ENCODE results near the gene FARP1. TPM values are rescaled to one million over a fixed set of nuclear protein-coding genes. Genes with fewer than 3 reads are reported as not detected.
A peak's percentile ranks its signal among the peaks of the same experiment; 100 is the strongest.

Gene FARP1
- total RNA-seq, 1 experiment from 2014 or later, result 96.6 TPM

DNA sequence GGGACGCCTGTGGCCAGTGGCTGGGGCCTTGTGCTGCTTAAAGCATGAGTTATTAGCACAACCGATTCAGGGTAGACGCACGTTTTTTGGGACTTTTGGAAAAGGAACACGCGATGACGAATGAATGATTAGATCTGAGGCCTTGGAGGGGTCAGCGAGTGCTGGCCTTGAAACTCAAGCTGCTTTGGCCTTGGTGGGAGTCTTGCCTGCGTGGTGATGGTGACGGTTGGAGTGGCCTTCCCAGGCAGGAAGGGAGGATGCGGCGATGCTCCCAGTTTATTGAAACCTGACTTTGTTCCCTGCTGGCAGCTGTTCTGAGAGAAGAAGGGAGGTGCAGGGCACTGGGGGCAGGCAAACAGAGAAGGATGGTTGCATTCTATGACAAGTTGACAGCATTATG is 97.2 kb downstream of the FARP1 start (continued):
- TF ChIP-seq, protein P1, sequence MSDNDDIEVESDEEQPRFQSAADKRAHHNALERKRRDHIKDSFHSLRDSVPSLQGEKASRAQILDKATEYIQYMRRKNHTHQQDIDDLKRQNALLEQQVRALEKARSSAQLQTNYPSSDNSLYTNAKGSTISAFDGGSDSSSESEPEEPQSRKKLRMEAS (CRISPR knock-in tag; IDR thresholded peaks at IDR 0.05), result no peak
- no peak for TF ChIP-seq CREM (CRISPR knock-in tag; IDR thresholded peaks at IDR 0.05)

DNA sequence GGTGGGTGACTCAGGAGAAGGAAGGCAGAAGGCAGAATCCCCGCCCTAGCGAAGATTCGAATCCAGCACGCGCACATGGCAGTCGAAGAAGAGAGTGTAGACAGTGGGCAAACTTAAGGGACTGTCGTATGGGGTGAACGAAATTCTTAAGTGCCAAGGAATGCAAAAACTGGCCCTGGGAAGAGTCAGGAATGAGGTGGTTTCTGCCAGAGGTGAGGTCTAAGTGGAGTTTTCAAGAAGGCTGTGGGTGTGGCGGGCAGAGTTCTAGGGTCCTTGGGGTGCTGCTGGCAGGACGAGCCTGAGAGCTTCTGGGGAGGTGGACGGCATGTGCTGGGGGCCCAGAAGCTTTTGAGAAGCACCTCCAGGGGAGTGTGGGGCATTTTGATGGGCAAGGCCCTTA is 98.1 kb downstream of the FARP1 start:
- ATAC-seq, result no peak
- Mint-ChIP-seq H3K27ac (peak overlapping the region; percentile 61; the same call in 1 of the 2 replicates), H3K4me3 (no peak overlapping the region), H3K27me3 (ENCODE audit: low read depth) (no peaks in the 10 kb centered on the region; the same call in 1 of the 2 replicates), H3K9me3 (no peaks in the 10 kb centered on the region), H3K4me1 (peaks cover 46% of the 10 kb centered on the region), H3K36me3 (no peaks in the 10 kb centered on the region)
- CTCF ChIA-PET, result no interaction called here
- POLR2A ChIA-PET, result no interaction called here
- DNase-seq (ENCODE audit: low spot score), result no peak
- TF ChIP-seq TCF7 (CRISPR knock-in tag; IDR thresholded peaks at IDR 0.05; ENCODE audit: low read depth) (no peak), FOXJ3 (CRISPR knock-in tag; IDR thresholded peaks at IDR 0.05; ENCODE audit: borderline replicate concordance) (no peak), IRF2 (CRISPR knock-in tag; IDR thresholded peaks at IDR 0.05; ENCODE audit: borderline replicate concordance, low read depth) (no peak), NR1H2 (CRISPR knock-in tag; IDR thresholded peaks at IDR 0.05) (no peak), TEAD1 (CRISPR knock-in tag; IDR thresholded peaks at IDR 0.05) (no peak), ZNF317 (CRISPR knock-in tag; IDR thresholded peaks at IDR 0.05; ENCODE audit: borderline replicate concordance, low read depth) (no peak), ESRRA (CRISPR knock-in tag; IDR thresholded peaks at IDR 0.05; ENCODE audit: borderline replicate concordance) (no peak), ZNF263 (CRISPR knock-in tag; IDR thresholded peaks at IDR 0.05; ENCODE audit: low read depth) (no peak), KAT7 (CRISPR knock-in tag; IDR thresholded peaks at IDR 0.05; ENCODE audit: borderline replicate concordance) (no peak), MYBL2 (CRISPR knock-in tag; IDR thresholded peaks at IDR 0.05) (no peak), GRHL2 (CRISPR knock-in tag; IDR thresholded peaks at IDR 0.05; ENCODE audit: insufficient replicate concordance, severe bottlenecking) (no peak), CREB1 (CRISPR knock-in tag; IDR thresholded peaks at IDR 0.05) (no peak), HMGA2 (CRISPR knock-in tag; IDR thresholded peaks at IDR 0.05) (no peak), TEAD4 (CRISPR knock-in tag; IDR thresholded peaks at IDR 0.05) (no peak)
- TF ChIP-seq, protein P2, sequence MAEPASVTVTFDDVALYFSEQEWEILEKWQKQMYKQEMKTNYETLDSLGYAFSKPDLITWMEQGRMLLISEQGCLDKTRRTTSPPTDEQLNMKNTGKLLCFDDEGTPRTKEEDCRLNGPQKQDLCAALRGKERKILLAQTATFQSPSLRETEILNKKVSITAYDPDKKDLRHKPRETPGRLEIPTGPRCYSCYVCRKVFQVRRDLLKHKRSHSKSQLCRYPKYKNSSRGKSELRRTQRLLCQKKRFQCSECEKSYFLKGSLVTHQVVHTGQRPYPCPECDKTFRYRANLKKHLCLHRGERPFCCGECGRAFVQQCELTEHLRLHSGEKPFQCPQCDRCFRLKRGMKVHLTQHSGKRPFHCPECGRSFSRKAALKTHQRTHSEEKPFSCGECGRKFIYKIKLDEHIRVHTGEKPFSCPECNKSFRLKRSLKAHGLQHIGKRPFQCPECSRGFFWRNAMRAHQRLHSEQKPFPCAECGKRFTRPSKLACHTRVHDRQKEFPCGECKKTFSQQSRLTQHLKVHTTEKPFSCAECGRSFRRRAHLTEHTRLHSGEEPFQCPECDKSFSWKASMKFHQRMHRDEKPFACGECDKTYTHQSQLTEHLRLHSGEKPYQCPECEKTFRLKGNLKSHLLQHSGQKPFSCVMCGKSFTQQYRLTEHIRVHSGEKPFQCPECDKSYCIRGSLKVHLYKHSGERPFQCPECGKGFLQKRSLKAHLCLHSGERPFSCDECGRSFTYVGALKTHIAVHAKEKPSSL (CRISPR knock-in tag; conservative IDR thresholded peaks at IDR 0.05), result no peak
- TF ChIP-seq, protein P3, sequence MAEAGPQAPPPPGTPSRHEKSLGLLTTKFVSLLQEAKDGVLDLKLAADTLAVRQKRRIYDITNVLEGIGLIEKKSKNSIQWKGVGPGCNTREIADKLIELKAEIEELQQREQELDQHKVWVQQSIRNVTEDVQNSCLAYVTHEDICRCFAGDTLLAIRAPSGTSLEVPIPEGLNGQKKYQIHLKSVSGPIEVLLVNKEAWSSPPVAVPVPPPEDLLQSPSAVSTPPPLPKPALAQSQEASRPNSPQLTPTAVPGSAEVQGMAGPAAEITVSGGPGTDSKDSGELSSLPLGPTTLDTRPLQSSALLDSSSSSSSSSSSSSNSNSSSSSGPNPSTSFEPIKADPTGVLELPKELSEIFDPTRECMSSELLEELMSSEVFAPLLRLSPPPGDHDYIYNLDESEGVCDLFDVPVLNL (CRISPR knock-in tag; IDR thresholded peaks at IDR 0.05; ENCODE audit: borderline replicate concordance, low read depth), result no peak
- TF ChIP-seq, protein P4, sequence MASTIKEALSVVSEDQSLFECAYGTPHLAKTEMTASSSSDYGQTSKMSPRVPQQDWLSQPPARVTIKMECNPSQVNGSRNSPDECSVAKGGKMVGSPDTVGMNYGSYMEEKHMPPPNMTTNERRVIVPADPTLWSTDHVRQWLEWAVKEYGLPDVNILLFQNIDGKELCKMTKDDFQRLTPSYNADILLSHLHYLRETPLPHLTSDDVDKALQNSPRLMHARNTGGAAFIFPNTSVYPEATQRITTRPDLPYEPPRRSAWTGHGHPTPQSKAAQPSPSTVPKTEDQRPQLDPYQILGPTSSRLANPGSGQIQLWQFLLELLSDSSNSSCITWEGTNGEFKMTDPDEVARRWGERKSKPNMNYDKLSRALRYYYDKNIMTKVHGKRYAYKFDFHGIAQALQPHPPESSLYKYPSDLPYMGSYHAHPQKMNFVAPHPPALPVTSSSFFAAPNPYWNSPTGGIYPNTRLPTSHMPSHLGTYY (CRISPR knock-in tag; IDR thresholded peaks at IDR 0.05), result no peak

DNA sequence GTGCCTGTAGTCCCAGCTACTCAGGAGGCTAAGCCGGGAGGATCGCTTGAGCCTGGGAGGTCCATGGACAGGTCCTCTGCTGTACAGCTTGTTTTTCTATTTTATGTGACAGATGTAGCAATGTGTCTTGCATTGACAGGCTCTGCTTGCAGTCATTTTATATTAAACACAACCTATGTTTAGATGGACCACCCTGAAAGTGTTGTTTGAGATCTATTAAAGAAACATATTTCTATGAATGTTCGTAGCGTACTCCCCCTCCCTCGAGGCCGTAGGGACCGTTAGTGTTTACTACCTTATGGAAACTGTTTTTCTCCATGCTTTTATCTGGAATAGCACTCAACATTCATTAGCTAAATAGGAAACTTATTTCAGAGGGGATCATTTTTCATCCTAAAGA is 99.1 kb downstream of the FARP1 start:
- ATAC-seq (no peak), DNase-seq (ENCODE audit: low spot score) (no peak)
- ChIA-PET CTCF (no interaction called here), POLR2A (no interaction called here)
- H3K36me3 Mint-ChIP-seq, result no peaks in the 10 kb centered on the region
- no peaks in the 10 kb centered on the region for H3K9me3 Mint-ChIP-seq
- peaks cover 46% of the 10 kb centered on the region for H3K4me1 Mint-ChIP-seq
- no peaks in the 10 kb centered on the region for H3K27me3 Mint-ChIP-seq (ENCODE audit: low read depth)
- no peak overlapping the region for H3K27ac Mint-ChIP-seq
- H3K4me3 Mint-ChIP-seq, result no peak overlapping the region
- TF ChIP-seq ZNF138 (CRISPR knock-in tag; conservative IDR thresholded peaks at IDR 0.05) (no peak), SMAD4 (CRISPR knock-in tag; IDR thresholded peaks at IDR 0.05) (no peak), NR3C1 (CRISPR knock-in tag; conservative IDR thresholded peaks at IDR 0.05; ENCODE audit: low read depth) (no peak), GRHL2 (CRISPR knock-in tag; IDR thresholded peaks at IDR 0.05; ENCODE audit: insufficient replicate concordance, severe bottlenecking) (no peak), GTF2I (CRISPR knock-in tag; conservative IDR thresholded peaks at IDR 0.05) (no peak), SMAD3 (CRISPR knock-in tag; IDR thresholded peaks at IDR 0.05; ENCODE audit: borderline replicate concordance) (no peak), FOXP1 (CRISPR knock-in tag; IDR thresholded peaks at IDR 0.05; ENCODE audit: borderline replicate concordance) (no peak)
- TF ChIP-seq, protein P5, sequence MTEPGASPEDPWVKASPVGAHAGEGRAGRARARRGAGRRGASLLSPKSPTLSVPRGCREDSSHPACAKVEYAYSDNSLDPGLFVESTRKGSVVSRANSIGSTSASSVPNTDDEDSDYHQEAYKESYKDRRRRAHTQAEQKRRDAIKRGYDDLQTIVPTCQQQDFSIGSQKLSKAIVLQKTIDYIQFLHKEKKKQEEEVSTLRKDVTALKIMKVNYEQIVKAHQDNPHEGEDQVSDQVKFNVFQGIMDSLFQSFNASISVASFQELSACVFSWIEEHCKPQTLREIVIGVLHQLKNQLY (CRISPR knock-in tag; IDR thresholded peaks at IDR 0.05), result no peak
- TF ChIP-seq, protein P3 (CRISPR knock-in tag; IDR thresholded peaks at IDR 0.05; ENCODE audit: borderline replicate concordance, low read depth), result no peak

Data from WTC11 (cell line).